Esophagus squamous epithelium (tissue), 4 donors: ENCODE results near the gene NAGLU.

Source experiments
- POLR2A ChIP-seq, 4 donors: fragments of 450-650 bp; IDR thresholded peaks; one replicate each; pipeline ENCODE4 v1.6.1; 2017; ENCODE audit warnings: antibody characterized with exemption in 4 of 4, mild to moderate bottlenecking in 4 of 4, moderate library complexity in 3 of 4
- TF ChIP-seq, protein P1 (sequence below), 6 experiments: fragments of 450-650 bp in 4 of 6; fragments of 200-600 bp in 2 of 6; sonication (generic) in 2 of 6; IDR thresholded peaks; one replicate each; pipeline ENCODE4 v1.5.1; 2016 to 2019; ENCODE audit warnings: antibody characterized with exemption in 6 of 6, mild to moderate bottlenecking in 4 of 6, moderate library complexity in 4 of 6

- TF ChIP-seq, protein P1, sequence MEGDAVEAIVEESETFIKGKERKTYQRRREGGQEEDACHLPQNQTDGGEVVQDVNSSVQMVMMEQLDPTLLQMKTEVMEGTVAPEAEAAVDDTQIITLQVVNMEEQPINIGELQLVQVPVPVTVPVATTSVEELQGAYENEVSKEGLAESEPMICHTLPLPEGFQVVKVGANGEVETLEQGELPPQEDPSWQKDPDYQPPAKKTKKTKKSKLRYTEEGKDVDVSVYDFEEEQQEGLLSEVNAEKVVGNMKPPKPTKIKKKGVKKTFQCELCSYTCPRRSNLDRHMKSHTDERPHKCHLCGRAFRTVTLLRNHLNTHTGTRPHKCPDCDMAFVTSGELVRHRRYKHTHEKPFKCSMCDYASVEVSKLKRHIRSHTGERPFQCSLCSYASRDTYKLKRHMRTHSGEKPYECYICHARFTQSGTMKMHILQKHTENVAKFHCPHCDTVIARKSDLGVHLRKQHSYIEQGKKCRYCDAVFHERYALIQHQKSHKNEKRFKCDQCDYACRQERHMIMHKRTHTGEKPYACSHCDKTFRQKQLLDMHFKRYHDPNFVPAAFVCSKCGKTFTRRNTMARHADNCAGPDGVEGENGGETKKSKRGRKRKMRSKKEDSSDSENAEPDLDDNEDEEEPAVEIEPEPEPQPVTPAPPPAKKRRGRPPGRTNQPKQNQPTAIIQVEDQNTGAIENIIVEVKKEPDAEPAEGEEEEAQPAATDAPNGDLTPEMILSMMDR (IDR thresholded peaks at IDR 0.05), result no peak
- TF ChIP-seq POLR2A (IDR thresholded peaks at IDR 0.05), result no peak
Measured at GRCh38 chr17:42591411-42591810, 55.4 kb downstream of the NAGLU start.
